Calu3 (cell line): Measurements from ENCODE around the gene TSPAN7. TPM values are rescaled to one million over a fixed set of nuclear protein-coding genes. Genes with fewer than 3 reads are reported as not detected.

Experiments used
- BruUV-seq: library from RNA; stranded (reverse); fragments of 400-500 nt; replicated peaks from 2 replicates; lab custom pipeline; 2021; lab: Mats Ljungman, UMichigan
- CTCF ChIA-PET: fragments of 300-600 bp; sonication (Branson Sonifier 250); formaldehyde crosslinking; loops from one replicate; lab custom pipeline; 2022; ENCODE audit warnings: antibody characterized with exemption; lab: Charles Lee
- DNase-seq: peaks from one replicate; pipeline ENCODE4 v3.0.0; 2022
- H3K27ac Mint-ChIP-seq: one replicate; pipeline ENCODE4 v1.8.0; 2022; ENCODE audit warnings: mixed read lengths; ENCODE audit not compliant: unreplicated experiment
- H3K27me3 Mint-ChIP-seq: one replicate; pipeline ENCODE4 v1.8.0; 2022; ENCODE audit warnings: mixed read lengths; ENCODE audit not compliant: unreplicated experiment
- H3K36me3 Mint-ChIP-seq: one replicate; pipeline ENCODE4 v1.8.0; 2022; ENCODE audit warnings: mild to moderate bottlenecking, moderate library complexity, mixed read lengths; ENCODE audit not compliant: insufficient read depth, unreplicated experiment
- H3K4me1 Mint-ChIP-seq: one replicate; pipeline ENCODE4 v1.8.0; 2022; ENCODE audit warnings: mild to moderate bottlenecking, low read depth, mixed read lengths; ENCODE audit not compliant: unreplicated experiment
- H3K4me3 Mint-ChIP-seq: one replicate; pipeline ENCODE4 v1.8.0; 2022; ENCODE audit warnings: mild to moderate bottlenecking, low read depth, moderate library complexity, mixed read lengths; ENCODE audit not compliant: unreplicated experiment
- H3K9me3 Mint-ChIP-seq: one replicate; pipeline ENCODE4 v1.8.0; 2022; ENCODE audit warnings: low read depth, mixed read lengths; ENCODE audit not compliant: unreplicated experiment
- intact Hi-C: fragments of 100-400 bp; cut with micrococcal nuclease; formaldehyde crosslinking; loops from one replicate; pipeline ENCODE4 v1.10.0; 2022; ENCODE audit not compliant: unreplicated experiment
- total RNA-seq: library from RNA; stranded (reverse); gene quantifications from 2 replicates; pipeline ENCODE4 v1.2.3, GENCODE V29; 2022
- TF ChIP-seq, protein P1 (sequence below): fragments of 200-600 bp; IDR thresholded peaks from one replicate; pipeline ENCODE4 v1.8.0; 2022; ENCODE audit warnings: antibody characterized with exemption; ENCODE audit not compliant: unreplicated experiment

TSPAN7 gene
- total RNA-seq, 1 experiment from 2014 or later: 0.21 TPM

GRCh38 chrX:38704146-38704882, 143.0 kb downstream of the TSPAN7 start:
- H3K4me1 Mint-ChIP-seq: no peaks in the 10 kb centered on the region
- intact Hi-C loops: no loop called here
- no TSS peak for BruUV-seq
- no peak overlapping the region for H3K4me3 Mint-ChIP-seq
- TF ChIP-seq, protein P1, sequence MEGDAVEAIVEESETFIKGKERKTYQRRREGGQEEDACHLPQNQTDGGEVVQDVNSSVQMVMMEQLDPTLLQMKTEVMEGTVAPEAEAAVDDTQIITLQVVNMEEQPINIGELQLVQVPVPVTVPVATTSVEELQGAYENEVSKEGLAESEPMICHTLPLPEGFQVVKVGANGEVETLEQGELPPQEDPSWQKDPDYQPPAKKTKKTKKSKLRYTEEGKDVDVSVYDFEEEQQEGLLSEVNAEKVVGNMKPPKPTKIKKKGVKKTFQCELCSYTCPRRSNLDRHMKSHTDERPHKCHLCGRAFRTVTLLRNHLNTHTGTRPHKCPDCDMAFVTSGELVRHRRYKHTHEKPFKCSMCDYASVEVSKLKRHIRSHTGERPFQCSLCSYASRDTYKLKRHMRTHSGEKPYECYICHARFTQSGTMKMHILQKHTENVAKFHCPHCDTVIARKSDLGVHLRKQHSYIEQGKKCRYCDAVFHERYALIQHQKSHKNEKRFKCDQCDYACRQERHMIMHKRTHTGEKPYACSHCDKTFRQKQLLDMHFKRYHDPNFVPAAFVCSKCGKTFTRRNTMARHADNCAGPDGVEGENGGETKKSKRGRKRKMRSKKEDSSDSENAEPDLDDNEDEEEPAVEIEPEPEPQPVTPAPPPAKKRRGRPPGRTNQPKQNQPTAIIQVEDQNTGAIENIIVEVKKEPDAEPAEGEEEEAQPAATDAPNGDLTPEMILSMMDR: no peak
- H3K27me3 Mint-ChIP-seq: peaks cover 30% of the 10 kb centered on the region
- no peak overlapping the region for H3K27ac Mint-ChIP-seq
- no peak for DNase-seq
- CTCF ChIA-PET: no interaction called here
- H3K9me3 Mint-ChIP-seq: no peaks in the 10 kb centered on the region
- no peaks in the 10 kb centered on the region for H3K36me3 Mint-ChIP-seq

- no peaks in the 10 kb centered on the region for H3K4me1 Mint-ChIP-seq
- TF ChIP-seq, protein P1: no peak
- no TSS peak for BruUV-seq
- peak; percentile 10 for DNase-seq
- CTCF ChIA-PET: no interaction called here
- no peak overlapping the region for H3K4me3 Mint-ChIP-seq
- intact Hi-C loops: no loop called here
- H3K27me3 Mint-ChIP-seq: no peaks in the 10 kb centered on the region
- no peaks in the 10 kb centered on the region for H3K36me3 Mint-ChIP-seq
- H3K27ac Mint-ChIP-seq: no peak overlapping the region
- H3K9me3 Mint-ChIP-seq: no peaks in the 10 kb centered on the region
Observed at GRCh38 chrX:38717871-38718270, 156.5 kb downstream of the TSPAN7 start.

- H3K9me3 Mint-ChIP-seq: no peaks in the 10 kb centered on the region
Observed at GRCh38 chrX:38718311-38718710, 157.0 kb downstream of the TSPAN7 start.

DNA sequence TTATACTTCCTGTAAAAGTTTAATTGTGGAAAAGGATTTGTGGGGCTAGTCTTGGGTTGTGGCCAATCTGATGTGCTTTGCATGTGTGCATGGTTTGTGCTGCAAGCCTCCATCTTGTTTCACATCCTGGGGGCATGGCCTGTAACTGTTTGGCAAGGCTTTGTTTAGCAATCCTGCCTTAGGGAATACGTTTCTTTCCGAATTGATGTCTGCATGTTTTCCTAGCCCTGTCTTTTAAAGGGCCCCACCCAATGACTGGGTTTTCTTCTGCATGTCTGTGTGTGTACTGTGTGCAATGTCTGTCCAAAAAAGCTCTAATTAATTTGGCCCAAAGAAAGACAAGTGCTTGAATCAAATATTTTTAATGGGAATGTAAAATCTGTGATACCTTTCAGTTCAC, 165.3 kb downstream of the TSPAN7 start:
- DNase-seq: no peak
- BruUV-seq: no TSS peak
- H3K9me3 Mint-ChIP-seq: no peaks in the 10 kb centered on the region
- H3K4me1 Mint-ChIP-seq: no peaks in the 10 kb centered on the region
- peaks cover 18% of the 10 kb centered on the region for H3K27me3 Mint-ChIP-seq
- TF ChIP-seq, protein P1: no peak
- CTCF ChIA-PET: no interaction called here
- intact Hi-C loops: no loop called here
- H3K4me3 Mint-ChIP-seq: no peak overlapping the region
- H3K27ac Mint-ChIP-seq: no peak overlapping the region
- no peaks in the 10 kb centered on the region for H3K36me3 Mint-ChIP-seq

More at GRCh38 chrX:38718311-38718710, 157.0 kb downstream of the TSPAN7 start:
- Mint-ChIP-seq H3K4me3 (no peak overlapping the region), H3K4me1 (no peaks in the 10 kb centered on the region), H3K36me3 (no peaks in the 10 kb centered on the region), H3K27ac (no peak overlapping the region), H3K27me3 (no peaks in the 10 kb centered on the region)
- TF ChIP-seq, protein P1: no peak
- no TSS peak for BruUV-seq
- CTCF ChIA-PET: no interaction called here
- intact Hi-C loops: no loop called here
- no peak for DNase-seq
